ENCODE measurements around the gene MYBBP1A.
"Not testable (repeated sequence)": the region's sequence is repeated elsewhere in the genome, so short reads cannot be mapped to it uniquely, and the experiment has no call there.

Gene MYBBP1A, protein sequence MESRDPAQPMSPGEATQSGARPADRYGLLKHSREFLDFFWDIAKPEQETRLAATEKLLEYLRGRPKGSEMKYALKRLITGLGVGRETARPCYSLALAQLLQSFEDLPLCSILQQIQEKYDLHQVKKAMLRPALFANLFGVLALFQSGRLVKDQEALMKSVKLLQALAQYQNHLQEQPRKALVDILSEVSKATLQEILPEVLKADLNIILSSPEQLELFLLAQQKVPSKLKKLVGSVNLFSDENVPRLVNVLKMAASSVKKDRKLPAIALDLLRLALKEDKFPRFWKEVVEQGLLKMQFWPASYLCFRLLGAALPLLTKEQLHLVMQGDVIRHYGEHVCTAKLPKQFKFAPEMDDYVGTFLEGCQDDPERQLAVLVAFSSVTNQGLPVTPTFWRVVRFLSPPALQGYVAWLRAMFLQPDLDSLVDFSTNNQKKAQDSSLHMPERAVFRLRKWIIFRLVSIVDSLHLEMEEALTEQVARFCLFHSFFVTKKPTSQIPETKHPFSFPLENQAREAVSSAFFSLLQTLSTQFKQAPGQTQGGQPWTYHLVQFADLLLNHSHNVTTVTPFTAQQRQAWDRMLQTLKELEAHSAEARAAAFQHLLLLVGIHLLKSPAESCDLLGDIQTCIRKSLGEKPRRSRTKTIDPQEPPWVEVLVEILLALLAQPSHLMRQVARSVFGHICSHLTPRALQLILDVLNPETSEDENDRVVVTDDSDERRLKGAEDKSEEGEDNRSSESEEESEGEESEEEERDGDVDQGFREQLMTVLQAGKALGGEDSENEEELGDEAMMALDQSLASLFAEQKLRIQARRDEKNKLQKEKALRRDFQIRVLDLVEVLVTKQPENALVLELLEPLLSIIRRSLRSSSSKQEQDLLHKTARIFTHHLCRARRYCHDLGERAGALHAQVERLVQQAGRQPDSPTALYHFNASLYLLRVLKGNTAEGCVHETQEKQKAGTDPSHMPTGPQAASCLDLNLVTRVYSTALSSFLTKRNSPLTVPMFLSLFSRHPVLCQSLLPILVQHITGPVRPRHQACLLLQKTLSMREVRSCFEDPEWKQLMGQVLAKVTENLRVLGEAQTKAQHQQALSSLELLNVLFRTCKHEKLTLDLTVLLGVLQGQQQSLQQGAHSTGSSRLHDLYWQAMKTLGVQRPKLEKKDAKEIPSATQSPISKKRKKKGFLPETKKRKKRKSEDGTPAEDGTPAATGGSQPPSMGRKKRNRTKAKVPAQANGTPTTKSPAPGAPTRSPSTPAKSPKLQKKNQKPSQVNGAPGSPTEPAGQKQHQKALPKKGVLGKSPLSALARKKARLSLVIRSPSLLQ (N-terminal part only)

GRCh38 chr17:4554997-4555799, at the start of gene MYBBP1A:
Gene MYBBP1A, minus strand, starts transcription at chr17:4555384. Its CDS starts 60 bp downstream, at chr17:4555324.
- DNase-seq: peak; percentile 91

DNA sequence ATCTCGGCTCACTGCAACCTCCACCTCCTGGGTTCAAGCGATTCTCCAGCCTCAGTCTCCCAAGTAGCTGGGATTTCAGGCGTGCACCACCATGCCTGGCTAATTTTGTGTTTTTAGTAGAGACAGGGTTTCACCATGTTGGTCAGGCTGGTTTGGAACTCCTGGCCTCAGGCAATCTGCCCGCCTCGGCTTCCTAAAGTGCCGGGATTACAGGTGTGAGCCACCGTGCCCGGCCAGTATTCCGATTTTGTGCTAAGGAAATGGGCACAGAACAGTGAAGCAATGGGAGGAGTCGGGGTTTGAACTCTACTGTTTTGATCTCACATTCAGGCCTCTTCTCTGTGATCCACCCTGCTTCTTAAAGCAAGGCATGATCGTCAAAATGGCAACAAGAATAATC, 49.6 kb upstream of the MYBBP1A start:
- DNase-seq: not testable (repeated sequence)

GRCh38 chr17:4604111-4604644, 49.0 kb upstream of the MYBBP1A start:
- no peak for DNase-seq

DNA sequence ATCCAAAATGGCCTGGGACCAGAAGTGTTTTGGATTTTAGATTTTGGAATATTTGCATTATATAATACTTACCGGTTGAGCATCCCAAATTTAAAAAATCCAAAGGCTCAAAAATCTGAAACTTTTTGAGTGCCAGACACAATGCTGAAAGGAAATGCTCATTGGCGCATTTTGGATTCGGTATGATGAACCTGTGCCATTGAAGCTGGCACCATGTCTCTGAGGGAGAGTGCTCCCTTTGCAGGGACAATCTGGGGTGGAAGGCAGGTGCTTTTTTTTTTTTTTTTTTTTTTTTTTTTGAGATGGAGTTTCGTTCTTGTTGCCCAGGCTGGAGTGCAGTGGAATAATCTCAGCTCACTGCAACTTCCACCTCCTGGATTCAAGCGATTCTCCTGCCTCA, 46.9 kb upstream of the MYBBP1A start:
- no peak for DNase-seq

GRCh38 chr17:4601326-4601725, 46.1 kb upstream of the MYBBP1A start:
- DNase-seq: no peak

GRCh38 chr17:4600563-4600962, 45.4 kb upstream of the MYBBP1A start:
- no peak for DNase-seq

DNA sequence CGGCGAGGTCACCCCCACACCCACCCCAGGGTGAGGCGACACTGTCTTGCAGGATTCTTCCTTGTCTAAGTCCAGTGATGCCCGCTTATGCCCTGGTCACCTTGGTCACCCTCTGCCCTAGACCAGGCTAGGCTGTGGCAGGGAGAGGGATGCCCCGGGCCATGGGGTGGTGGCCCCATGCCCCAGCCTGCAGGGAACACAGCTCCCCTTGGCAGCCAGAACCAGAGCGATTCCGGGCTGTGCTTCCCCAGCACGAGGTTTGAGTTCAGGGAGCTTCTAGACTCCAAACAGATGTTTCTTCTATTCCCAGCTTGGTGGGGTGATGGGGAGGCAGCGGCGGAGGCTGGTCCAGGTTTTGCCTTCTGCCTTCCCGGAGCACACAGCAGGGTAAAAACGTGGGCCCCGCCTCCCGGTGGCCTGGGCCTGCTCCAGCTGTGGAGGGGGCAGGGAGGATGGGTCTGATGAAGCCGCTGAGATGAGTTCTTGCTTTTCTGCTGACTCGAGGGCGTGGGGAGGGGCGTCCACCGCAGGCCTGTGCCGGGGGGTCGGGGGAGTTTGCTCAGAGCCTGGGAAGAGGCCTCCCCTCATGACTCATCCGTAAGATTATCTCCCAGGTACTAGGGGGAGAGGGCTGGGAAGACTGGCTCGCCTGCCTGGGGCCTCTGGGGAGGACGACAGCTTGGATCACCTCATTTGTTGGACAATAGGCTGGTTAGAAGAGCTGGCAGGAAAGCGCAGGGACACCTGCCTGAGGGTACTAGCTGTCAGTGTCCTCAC, 44.5 kb upstream of the MYBBP1A start:
- no peak for DNase-seq

GRCh38 chr17:4598776-4599504, 43.8 kb upstream of the MYBBP1A start:
- DNase-seq: no peak

DNA sequence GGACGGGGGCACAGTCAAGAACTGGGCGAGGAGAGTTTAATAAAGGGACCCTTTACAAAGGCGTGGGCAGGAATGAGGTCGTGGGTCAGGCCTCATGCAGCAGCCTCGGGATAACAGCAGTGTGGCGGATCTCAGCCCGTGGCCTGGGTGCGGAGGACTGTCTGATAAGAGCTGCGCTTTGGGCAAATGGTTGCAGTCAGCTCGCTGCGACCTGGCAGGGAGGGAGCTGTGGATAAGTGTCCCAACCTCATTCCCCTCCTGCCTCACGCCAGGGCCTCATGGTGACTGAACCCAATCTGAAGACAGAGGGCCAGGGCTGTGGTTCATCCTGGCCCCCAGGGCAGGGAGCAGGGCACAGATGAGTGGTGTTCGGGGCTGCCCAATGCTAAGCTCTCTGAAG, 42.8 kb upstream of the MYBBP1A start:
- no peak for DNase-seq

GRCh38 chr17:4596636-4597380, 41.6 kb upstream of the MYBBP1A start:
- no peak for DNase-seq

DNA sequence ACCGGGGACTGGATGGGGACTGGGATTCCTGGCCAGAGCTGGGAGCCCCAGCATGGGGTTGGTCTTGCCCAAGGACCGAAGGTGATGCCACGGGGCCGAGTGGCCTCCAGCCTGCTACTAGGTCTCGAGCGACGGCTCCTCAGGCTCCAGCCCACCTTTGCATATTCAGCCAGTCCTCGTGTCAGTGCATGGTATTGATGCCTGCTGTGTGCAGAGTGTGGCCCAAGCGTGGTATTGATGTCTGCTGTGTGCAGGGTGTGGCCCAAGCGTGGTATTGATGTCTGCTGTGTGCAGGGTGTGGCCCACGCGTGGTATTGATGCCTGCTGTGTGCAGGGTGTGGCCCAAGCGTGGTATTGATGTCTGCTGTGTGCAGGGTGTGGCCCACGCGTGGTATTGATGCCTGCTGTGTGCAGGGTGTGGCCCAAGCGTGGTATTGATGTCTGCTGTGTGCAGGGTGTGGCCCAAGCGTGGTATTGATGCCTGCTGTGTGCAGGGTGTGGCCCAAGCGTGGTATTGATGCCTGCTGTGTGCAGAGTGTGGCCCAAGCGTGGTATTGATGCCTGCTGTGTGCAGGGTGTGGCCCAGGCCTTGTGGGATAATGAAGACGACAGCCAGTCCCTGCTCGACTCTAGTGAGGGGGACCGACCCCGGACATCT, 40.6 kb upstream of the MYBBP1A start:
- not testable (repeated sequence) for DNase-seq

- no peak for DNase-seq
These were observed 39.9 kb upstream of the MYBBP1A start for GRCh38 chr17:4594931-4595684.

DNA sequence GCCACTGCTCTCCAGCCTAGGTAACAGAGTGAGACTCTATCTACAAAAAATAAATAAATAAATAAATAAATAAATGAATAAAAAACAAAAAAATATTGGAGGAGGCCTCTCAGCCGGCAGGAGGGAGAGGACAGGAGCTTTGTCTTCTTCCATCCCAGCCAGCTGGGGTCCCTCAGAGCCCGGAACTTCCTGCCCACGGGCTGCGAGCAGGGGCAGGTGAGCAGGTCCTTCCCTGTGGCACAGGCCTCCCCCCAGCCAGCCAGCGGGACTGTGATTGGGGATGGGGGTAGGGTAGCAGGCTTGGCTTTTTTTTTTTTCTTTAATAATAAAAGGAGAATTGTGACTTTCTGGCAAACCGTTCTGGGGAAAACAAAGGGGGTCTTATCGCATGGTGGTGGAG, 39.2 kb upstream of the MYBBP1A start:
- no peak for DNase-seq

- no peak for DNase-seq
These were observed 37.8 kb upstream of the MYBBP1A start for GRCh38 chr17:4593021-4593421.

DNA sequence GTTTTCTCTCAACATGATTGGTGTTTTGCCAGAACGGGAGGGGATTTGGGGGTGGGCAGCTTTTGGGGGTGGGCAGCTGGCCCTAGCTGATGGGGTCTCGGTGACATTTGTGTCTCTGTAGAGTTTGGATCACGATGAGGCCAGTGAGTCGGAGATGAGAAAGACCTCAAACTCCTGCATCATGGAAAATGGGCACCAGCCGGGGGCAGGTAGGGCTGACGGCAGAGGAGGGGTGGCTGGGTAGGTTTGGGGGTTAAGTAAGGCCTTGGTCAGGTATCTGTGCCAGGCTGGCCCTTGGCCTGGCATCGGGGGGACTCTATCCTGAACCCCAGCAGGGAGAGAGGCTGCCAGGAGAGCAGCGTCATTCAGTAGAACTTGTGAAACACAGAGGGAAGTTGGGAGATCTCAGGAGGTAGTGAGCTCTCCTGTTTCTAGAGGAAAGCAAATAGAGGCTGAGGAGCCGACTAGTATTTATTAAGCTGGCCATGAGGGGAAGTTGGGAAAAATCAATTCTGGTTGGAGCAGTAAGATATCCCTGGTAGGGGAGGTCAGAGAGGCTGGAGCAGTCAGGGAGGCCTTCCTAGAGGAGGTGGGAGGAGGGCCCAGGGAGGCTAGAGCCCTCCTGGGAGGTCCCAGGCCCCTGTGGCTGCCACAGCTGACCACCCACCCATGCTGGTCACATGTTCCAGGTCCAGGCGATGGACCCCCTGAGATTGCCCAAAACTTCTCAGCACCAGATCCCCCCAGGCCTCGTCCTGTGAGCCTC, 37.2 kb upstream of the MYBBP1A start:
- no peak for DNase-seq

DNA sequence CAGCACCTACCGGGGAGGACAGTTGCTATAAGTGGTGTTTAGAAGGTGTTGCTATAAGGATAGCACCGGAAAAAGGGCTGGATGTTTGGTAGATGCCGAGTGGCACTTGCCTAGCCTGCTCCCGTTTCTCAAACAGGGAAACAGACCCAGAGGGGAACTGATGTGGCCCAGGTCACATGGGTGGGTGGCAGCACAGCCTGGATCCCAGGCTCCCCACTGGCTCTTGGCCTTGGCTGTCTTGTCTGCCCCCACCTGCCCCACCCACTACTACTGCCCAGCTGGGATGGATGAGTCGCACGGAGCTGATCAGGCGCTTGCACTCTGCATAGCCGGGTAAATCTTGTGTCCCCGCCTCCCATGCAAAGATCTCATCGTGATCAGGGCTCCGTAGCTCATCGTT, 36.3 kb upstream of the MYBBP1A start:
- DNase-seq: no peak

- no peak for DNase-seq
These were observed 35.8 kb upstream of the MYBBP1A start for GRCh38 chr17:4590981-4591453.

Measured in T1000 (cell line).